NT2/D1 (cell line): ENCODE data around the gene GPR152.

Experiments used
- YY1 ChIP-seq: IDR thresholded peaks from 2 replicates; pipeline ENCODE4 v1.6.1; 2011; ENCODE audit not compliant: insufficient read length, insufficient read depth
- ZNF274 ChIP-seq: IDR thresholded peaks from 2 replicates; pipeline ENCODE4 v1.6.1; 2011; ENCODE audit warnings: mild to moderate bottlenecking, low read depth, low read length

GRCh38 chr11:67419325-67420049 lies 33.0 kb downstream of the GPR152 start:
- TF ChIP-seq ZNF274 (no peak), YY1 (no peak)
